Caco-2 (cell line): ENCODE data around the gene BRINP2. TPM values are rescaled to one million over a fixed set of nuclear protein-coding genes. Genes with fewer than 3 reads are reported as not detected.

Experiments
- BruUV-seq: library from RNA; stranded (reverse); fragments of 400-500 nt; replicated peaks from 2 replicates; lab custom pipeline; 2021; lab: Mats Ljungman, UMichigan
- CTCF ChIA-PET: fragments of 300-600 bp; sonication (Branson Sonifier 250); formaldehyde crosslinking; loops from one replicate; lab custom pipeline; 2022; ENCODE audit warnings: antibody characterized with exemption; lab: Charles Lee
- POLR2A ChIA-PET: fragments of 300-600 bp; sonication (Branson Sonifier 250); formaldehyde crosslinking; loops from one replicate; lab custom pipeline; 2022; ENCODE audit warnings: antibody characterized with exemption; lab: Charles Lee
- DNase-seq, 2 experiments: peaks; one replicate each; pipeline versions ENCODE4 v3.0.0 to v3.0.0-alpha.2; 2020 to 2022
- H3K27me3 ChIP-seq: replicated peaks from 2 replicates; pipeline ENCODE4 v1.6.0; 2011; ENCODE audit warnings: low read length; ENCODE audit not compliant: control insufficient read depth, insufficient read depth
- H3K36me3 ChIP-seq: 2 replicates; pipeline ENCODE4 v1.5.1; 2011; ENCODE audit warnings: low read length; ENCODE audit not compliant: control insufficient read depth, insufficient read depth
- H3K4me1 ChIP-seq: fragments of 250-450 bp; sonication (Bioruptor Pico); 2 replicates; pipeline ENCODE4 v1.5.1; 2020; ENCODE audit warnings: mild to moderate bottlenecking
- H3K4me3 ChIP-seq: 2 replicates; pipeline ENCODE4 v1.5.1; 2011; ENCODE audit warnings: low read depth, mild to moderate bottlenecking, control low read depth, low read length
- H3K9me3 ChIP-seq: fragments of 250-450 bp; sonication (Bioruptor Pico); 2 replicates; pipeline ENCODE4 v1.5.1; 2020; ENCODE audit warnings: mild to moderate bottlenecking, moderate library complexity
- H3K27ac Mint-ChIP-seq: one replicate; pipeline ENCODE4 v1.8.0; 2022; ENCODE audit warnings: mixed read lengths; ENCODE audit not compliant: unreplicated experiment
- H3K27me3 Mint-ChIP-seq: one replicate; pipeline ENCODE4 v1.8.0; 2022; ENCODE audit warnings: mixed read lengths; ENCODE audit not compliant: insufficient read depth, unreplicated experiment
- H3K36me3 Mint-ChIP-seq: one replicate; pipeline ENCODE4 v1.8.0; 2022; ENCODE audit warnings: mild to moderate bottlenecking, mixed read lengths; ENCODE audit not compliant: insufficient read depth, unreplicated experiment
- H3K4me1 Mint-ChIP-seq: one replicate; pipeline ENCODE4 v1.8.0; 2022; ENCODE audit warnings: low read depth, mixed read lengths; ENCODE audit not compliant: unreplicated experiment
- H3K4me3 Mint-ChIP-seq: one replicate; pipeline ENCODE4 v1.8.0; 2022; ENCODE audit warnings: mild to moderate bottlenecking, moderate library complexity, mixed read lengths; ENCODE audit not compliant: unreplicated experiment
- H3K9me3 Mint-ChIP-seq: one replicate; pipeline ENCODE4 v1.8.0; 2022; ENCODE audit warnings: mixed read lengths; ENCODE audit not compliant: unreplicated experiment
- CTCF ChIP-seq, 2 experiments: fragments of 200-600 bp in 1 of 2; IDR thresholded peaks; 1 replicate in 1 of 2; 2 replicates in 1 of 2; pipeline versions ENCODE4 v1.5.1 to v1.8.0; 2011 to 2022; ENCODE audit warnings: antibody characterized with exemption in 1 of 2, control low read depth in 1 of 2, inconsistent platforms in 1 of 2, low read depth in 1 of 2, low read length in 1 of 2, mild to moderate bottlenecking in 1 of 2, moderate library complexity in 1 of 2; ENCODE audit not compliant: insufficient read depth in 1 of 2, severe bottlenecking in 1 of 2, unreplicated experiment in 1 of 2
- intact Hi-C: fragments of 100-400 bp; cut with micrococcal nuclease; formaldehyde crosslinking; loops from one replicate; pipeline ENCODE4 v1.10.0; 2022; ENCODE audit not compliant: unreplicated experiment
- total RNA-seq: library from RNA; stranded (reverse); gene quantifications from 2 replicates; pipeline ENCODE4 v1.2.3, GENCODE V29; 2022

BRINP2 gene
- total RNA-seq, 1 experiment from 2014 or later: not detected

GRCh38 chr1:177227978-177228692 is 57.4 kb downstream of the BRINP2 start:
- POLR2A ChIA-PET: no interaction called here

DNA sequence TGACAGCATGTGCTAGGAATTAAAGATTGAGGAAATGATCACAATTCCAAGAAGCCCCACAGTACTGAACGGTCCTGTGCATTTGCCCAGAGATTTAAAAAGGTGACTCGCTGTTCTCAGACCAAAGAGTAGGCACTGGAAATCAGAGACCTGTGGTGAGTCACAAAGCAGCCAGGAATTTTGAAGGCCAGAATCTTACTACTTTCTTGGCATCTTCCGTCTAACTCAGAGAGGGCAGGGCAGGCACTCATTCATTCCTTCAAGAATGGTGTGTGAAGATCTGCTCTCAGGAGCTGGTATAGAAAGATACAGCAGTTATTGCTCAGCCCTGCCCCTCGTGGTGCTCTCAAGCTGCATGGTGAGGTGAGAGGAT is 57.9 kb downstream of the BRINP2 start:
- no TSS peak for BruUV-seq
- no peaks in the 10 kb centered on the region for H3K36me3 ChIP-seq

More at GRCh38 chr1:177227978-177228692, 57.4 kb downstream of the BRINP2 start:
- no peaks in the 10 kb centered on the region for H3K27me3 ChIP-seq
- H3K36me3 ChIP-seq: no peaks in the 10 kb centered on the region
- TF ChIP-seq CTCF (IDR thresholded peaks at IDR 0.05; ENCODE audit: insufficient read depth in 1 of 2, low read depth in 1 of 2, low read length in 1 of 2, severe bottlenecking in 1 of 2, unreplicated experiment in 1 of 2): no peak
- H3K9me3 ChIP-seq: no peaks in the 10 kb centered on the region
- no peaks in the 10 kb centered on the region for H3K9me3 Mint-ChIP-seq
- peaks cover 2% of the 10 kb centered on the region for H3K27me3 Mint-ChIP-seq
- no peaks in the 10 kb centered on the region for H3K4me1 Mint-ChIP-seq
- no peak overlapping the region for H3K4me3 ChIP-seq
- no peaks in the 10 kb centered on the region for H3K4me1 ChIP-seq
- no peak overlapping the region for H3K4me3 Mint-ChIP-seq
- H3K36me3 Mint-ChIP-seq: no peaks in the 10 kb centered on the region
- intact Hi-C loops: no loop called here
- no TSS peak for BruUV-seq
- CTCF ChIA-PET: no interaction called here
- no peak overlapping the region for H3K27ac Mint-ChIP-seq
- DNase-seq: no peak

GRCh38 chr1:177229781-177230180 is 59.0 kb downstream of the BRINP2 start:
- Mint-ChIP-seq H3K27ac (no peak overlapping the region), H3K36me3 (no peaks in the 10 kb centered on the region), H3K4me3 (no peak overlapping the region), H3K4me1 (no peaks in the 10 kb centered on the region), H3K9me3 (no peaks in the 10 kb centered on the region), H3K27me3 (peaks cover 6% of the 10 kb centered on the region)
- H3K4me1 ChIP-seq: no peaks in the 10 kb centered on the region
- H3K4me3 ChIP-seq: no peak overlapping the region
- BruUV-seq: no TSS peak
- DNase-seq: no peak
- no peaks in the 10 kb centered on the region for H3K27me3 ChIP-seq
- CTCF ChIA-PET: no interaction called here
- POLR2A ChIA-PET: no interaction called here
- no peaks in the 10 kb centered on the region for H3K36me3 ChIP-seq
- intact Hi-C loops: no loop called here
- no peaks in the 10 kb centered on the region for H3K9me3 ChIP-seq
- no peak for TF ChIP-seq CTCF (IDR thresholded peaks at IDR 0.05; ENCODE audit: insufficient read depth in 1 of 2, low read depth in 1 of 2, low read length in 1 of 2, severe bottlenecking in 1 of 2, unreplicated experiment in 1 of 2)

More for the DNA sequence above, 57.9 kb downstream of the BRINP2 start:
- Histone ChIP-seq H3K9me3 (no peaks in the 10 kb centered on the region), H3K27me3 (no peaks in the 10 kb centered on the region), H3K4me1 (no peaks in the 10 kb centered on the region), H3K4me3 (no peak overlapping the region)
- intact Hi-C loops: no loop called here
- Mint-ChIP-seq H3K4me1 (no peaks in the 10 kb centered on the region), H3K27ac (no peak overlapping the region), H3K4me3 (no peak overlapping the region), H3K9me3 (no peaks in the 10 kb centered on the region), H3K36me3 (no peaks in the 10 kb centered on the region), H3K27me3 (peaks cover 2% of the 10 kb centered on the region)
- TF ChIP-seq CTCF (IDR thresholded peaks at IDR 0.05; ENCODE audit: insufficient read depth in 1 of 2, low read depth in 1 of 2, low read length in 1 of 2, severe bottlenecking in 1 of 2, unreplicated experiment in 1 of 2): no peak
- ChIA-PET CTCF (no interaction called here), POLR2A (no interaction called here)
- DNase-seq: no peak
